GM12875 (cell line): ENCODE measurements around the gene TMEM108.

Source experiments
- H3K4me3 ChIP-seq: one replicate; pipeline ENCODE4 v1.5.1; 2011; ENCODE audit warnings: low read depth, low read length, control low read depth
- CTCF ChIP-seq: IDR thresholded peaks from 2 replicates; pipeline ENCODE4 v1.5.1; 2011; ENCODE audit warnings: low read depth, mild to moderate bottlenecking, control low read depth, inconsistent platforms, low read length, moderate library complexity, borderline replicate concordance; ENCODE audit not compliant: insufficient read depth

Gene TMEM108

DNA sequence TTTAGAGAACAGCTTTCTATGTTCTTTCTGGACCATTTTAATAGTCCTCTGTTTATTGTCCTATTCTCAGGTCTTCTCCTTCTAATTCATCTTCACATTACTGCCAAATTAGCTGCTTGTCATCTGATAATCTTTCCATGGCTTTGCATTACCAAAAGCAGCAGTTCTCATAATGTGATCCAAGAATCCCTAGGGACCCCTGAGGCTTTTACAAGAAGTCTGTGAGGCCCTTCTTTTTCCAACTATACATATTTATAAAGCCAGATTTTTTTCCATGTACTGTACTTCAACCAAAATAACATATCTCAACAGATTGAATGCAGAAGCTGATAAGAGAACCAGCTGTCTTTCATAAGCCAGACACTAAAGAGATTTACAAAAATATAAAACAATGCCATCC lies 199.2 kb downstream of the TMEM108 start:
- H3K4me3 ChIP-seq, result no peak overlapping the region
- no peak for TF ChIP-seq CTCF

- no peak overlapping the region for H3K4me3 ChIP-seq
- TF ChIP-seq CTCF, result no peak
Measured at GRCh38 chr3:133238015-133238414, 199.8 kb downstream of the TMEM108 start.

- no peak overlapping the region for H3K4me3 ChIP-seq
- no peak for TF ChIP-seq CTCF
Measured at GRCh38 chr3:133246119-133246518, 207.9 kb downstream of the TMEM108 start.

- TF ChIP-seq CTCF, result no peak
- H3K4me3 ChIP-seq, result no peak overlapping the region
Measured at GRCh38 chr3:133246773-133247172, 208.6 kb downstream of the TMEM108 start.

DNA sequence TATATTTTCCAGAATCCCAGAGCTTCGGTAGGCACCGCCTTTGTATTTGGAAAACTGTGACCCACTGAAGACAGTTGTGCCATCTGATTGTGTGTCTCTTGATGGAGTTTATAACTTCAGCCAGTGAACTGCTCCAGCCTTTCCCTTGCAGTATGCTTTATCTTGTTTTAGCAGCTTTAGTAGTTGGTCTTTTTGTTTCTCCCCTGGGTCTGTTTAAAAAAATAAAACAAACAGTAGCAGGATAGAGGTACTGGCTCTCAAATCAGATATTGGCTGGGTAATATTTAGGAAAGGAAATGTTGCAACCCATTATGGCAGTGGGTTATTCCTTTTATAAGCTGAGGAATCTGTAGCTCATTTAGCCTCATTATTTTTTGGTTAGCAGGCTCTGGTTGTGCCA lies 210.2 kb downstream of the TMEM108 start:
- no peak for TF ChIP-seq CTCF
- no peak overlapping the region for H3K4me3 ChIP-seq

DNA sequence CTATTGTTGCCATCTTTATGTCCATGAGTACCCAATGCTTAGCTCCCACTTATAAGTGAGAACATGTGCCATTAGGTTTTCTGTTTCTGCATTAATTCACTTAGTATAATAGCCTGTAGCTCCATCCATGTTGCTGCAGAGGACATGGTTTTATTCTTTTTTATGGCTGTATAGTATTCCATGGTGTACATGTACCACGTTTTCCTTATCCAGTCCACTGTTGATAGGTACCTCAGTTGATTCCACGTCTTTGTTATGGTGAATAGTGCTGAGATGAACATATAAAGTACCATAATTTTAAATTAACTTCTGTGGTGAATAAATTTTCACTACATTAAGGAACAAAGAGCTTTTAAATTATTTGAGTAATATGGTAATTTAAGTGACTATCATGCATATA lies 211.3 kb downstream of the TMEM108 start:
- TF ChIP-seq CTCF, result no peak
- no peak overlapping the region for H3K4me3 ChIP-seq

DNA sequence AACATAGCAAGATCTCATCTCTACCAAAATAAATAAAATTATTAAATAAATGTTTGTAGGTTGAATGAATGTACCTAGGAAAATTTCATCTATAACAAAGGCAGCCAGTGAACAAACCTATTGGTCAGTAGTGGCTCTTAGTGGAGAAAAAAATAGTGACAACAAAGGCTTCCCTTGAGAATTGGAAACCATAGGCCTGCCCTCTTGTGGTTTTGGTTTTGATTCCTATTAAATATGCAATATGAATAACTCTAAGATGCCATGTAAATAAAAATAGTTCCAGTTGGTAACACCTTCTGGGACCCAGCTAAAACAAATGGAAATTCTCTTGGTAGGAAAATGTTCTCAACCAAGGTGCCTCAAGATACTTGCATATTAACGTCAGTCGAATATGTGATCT lies 216.0 kb downstream of the TMEM108 start:
- no peak overlapping the region for H3K4me3 ChIP-seq
- no peak for TF ChIP-seq CTCF
